ENCODE results near the gene PCDHA3. TPM values are rescaled to one million over a fixed set of nuclear protein-coding genes. Genes with fewer than 3 reads are reported as not detected.

Gene PCDHA3
- total RNA-seq (2022; extraction: Qiagen RNA extraction): 0.71 to 1.1 TPM (median 0.99 TPM) in 5 replicates

GRCh38 chr5:140800816-140801493 lies at the start of gene PCDHA3:
PCDHA3 (plus strand) TSS chr5:140801057.

DNA sequence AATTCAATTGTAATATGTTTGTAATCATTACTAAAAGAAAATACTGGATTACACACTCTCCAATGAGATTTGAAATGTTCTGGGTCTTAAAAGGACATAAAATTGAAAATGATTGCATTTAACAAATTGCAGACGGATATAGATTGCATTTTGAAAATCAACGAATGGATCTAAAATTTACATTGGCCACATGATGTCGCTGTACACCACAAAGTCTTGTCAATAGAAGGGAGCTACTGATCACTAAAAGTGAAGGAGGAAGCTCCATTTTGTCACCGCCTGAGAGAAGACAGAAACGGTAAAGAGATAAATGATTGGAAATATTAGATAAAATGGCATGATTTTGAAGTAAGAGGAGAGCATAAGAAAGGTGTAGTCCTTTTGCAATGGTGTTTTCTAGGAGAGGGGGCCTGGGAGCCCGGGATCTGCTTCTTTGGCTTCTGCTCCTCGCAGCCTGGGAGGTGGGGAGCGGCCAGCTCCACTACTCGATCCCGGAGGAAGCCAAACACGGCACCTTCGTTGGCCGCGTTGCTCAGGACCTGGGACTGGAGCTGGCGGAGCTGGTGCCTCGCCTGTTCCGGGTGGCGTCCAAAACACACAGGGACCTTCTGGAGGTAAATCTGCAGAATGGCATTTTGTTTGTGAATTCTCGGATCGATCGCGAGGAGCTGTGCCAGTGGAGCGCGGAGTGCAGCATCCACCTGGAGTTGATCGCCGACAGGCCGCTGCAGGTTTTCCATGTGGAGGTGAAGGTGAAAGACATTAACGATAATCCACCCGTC lies 14.8 kb upstream of the PCDHA3 start, which contains the start of gene PCDHA1:
Gene PCDHA1, plus strand, starts transcription at position 236 of the 782 bp plus-strand sequence.

GRCh38 chr5:140794595-140795258 lies 6.1 kb upstream of the PCDHA3 start, which contains the start of gene PCDHA2:
PCDHA2 (plus strand) TSS chr5:140794852.

GRCh38 chr5:140806834-140807775 lies 6.2 kb downstream of the PCDHA3 start, which contains the start of gene PCDHA4:
PCDHA4 (plus strand) TSS chr5:140807068.

GRCh38 chr5:140821375-140822280 lies 20.8 kb downstream of the PCDHA3 start, which contains the start of gene PCDHA5:
PCDHA5 (plus strand) TSS chr5:140821613.

GRCh38 chr5:140827704-140828361 lies 27.0 kb downstream of the PCDHA3 start, which contains the start of gene PCDHA6:
PCDHA6 (plus strand) TSS chr5:140827960; CDS start chr5:140828092, 132 bp downstream.

DNA sequence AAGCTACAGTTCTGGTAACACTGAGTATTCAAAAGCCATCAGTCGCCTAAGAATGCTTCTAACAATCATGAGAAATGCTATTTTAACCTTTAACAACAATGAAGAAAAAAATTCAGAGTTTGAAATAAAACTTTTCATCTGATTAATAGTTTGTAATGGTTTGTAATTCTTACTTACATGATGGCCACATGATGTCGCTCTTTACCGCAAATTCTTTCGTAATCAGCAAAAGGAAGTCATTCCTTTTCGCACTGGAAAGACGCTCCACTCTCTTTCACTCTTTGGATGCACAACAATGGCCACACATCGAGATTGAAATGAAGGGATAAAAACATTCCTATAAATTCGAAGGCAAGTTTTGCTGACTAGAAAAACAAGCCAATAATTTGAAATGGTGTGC lies 33.1 kb downstream of the PCDHA3 start, which contains the start of gene PCDHA7:
Gene PCDHA7, plus strand, starts transcription at position 277 of the 400 bp plus-strand sequence. Its CDS starts 115 bp downstream, at position 392.

GRCh38 chr5:140840978-140841962 lies 40.4 kb downstream of the PCDHA3 start, which contains the start of gene PCDHA8:
PCDHA8 (plus strand) TSS chr5:140841187; CDS start chr5:140841322, 135 bp downstream.

GRCh38 chr5:140848139-140849102 lies 47.6 kb downstream of the PCDHA3 start, which contains the start of gene PCDHA9:
PCDHA9 (plus strand) TSS chr5:140848382; CDS start chr5:140848496, 114 bp downstream.

Other genes with a start within 250 kb of the PCDHA3 start
- gene SRA1, start 243.6 kb upstream of the PCDHA3 start, total RNA-seq (2022; extraction: Qiagen RNA extraction): 38.4 to 48.2 TPM (median 43.4 TPM) in 5 replicates
- gene APBB3, start 236.5 kb upstream of the PCDHA3 start, total RNA-seq (2022; extraction: Qiagen RNA extraction): 3.9 to 7.5 TPM (median 6.1 TPM) in 5 replicates
- gene SLC35A4, start 236.2 kb upstream of the PCDHA3 start, total RNA-seq (2022; extraction: Qiagen RNA extraction): 74.1 to 79.0 TPM (median 75.3 TPM) in 5 replicates
- 3.4 to 4.7 TPM (median 4.3 TPM) in 5 replicates for gene CD14, start 167.9 kb upstream of the PCDHA3 start, total RNA-seq (2022; extraction: Qiagen RNA extraction)
- gene TMCO6, start 161.6 kb upstream of the PCDHA3 start, total RNA-seq (2022; extraction: Qiagen RNA extraction): 8.4 to 14.4 TPM (median 13.0 TPM) in 5 replicates
- gene NDUFA2, start 153.4 kb upstream of the PCDHA3 start, total RNA-seq (2022; extraction: Qiagen RNA extraction): 113 to 119 TPM (median 117 TPM) in 5 replicates
- gene IK, start 153.2 kb upstream of the PCDHA3 start, total RNA-seq (2022; extraction: Qiagen RNA extraction): 86.3 to 123 TPM (median 89.1 TPM) in 5 replicates
- gene WDR55, start 136.2 kb upstream of the PCDHA3 start, total RNA-seq (2022; extraction: Qiagen RNA extraction): 27.2 to 30.4 TPM (median 27.7 TPM) in 5 replicates
- 0.66 to 1.0 TPM (median 0.88 TPM) in 5 replicates for gene DND1, start 127.5 kb upstream of the PCDHA3 start, total RNA-seq (2022; extraction: Qiagen RNA extraction)
- gene HARS1, start 109.7 kb upstream of the PCDHA3 start, total RNA-seq (2022; extraction: Qiagen RNA extraction): 70.9 to 83.6 TPM (median 77.9 TPM) in 5 replicates
- gene HARS2, start 109.6 kb upstream of the PCDHA3 start, total RNA-seq (2022; extraction: Qiagen RNA extraction): 34.5 to 42.6 TPM (median 36.4 TPM) in 5 replicates
- gene ZMAT2, start 100.6 kb upstream of the PCDHA3 start, total RNA-seq (2022; extraction: Qiagen RNA extraction): 80.7 to 116 TPM (median 88.0 TPM) in 5 replicates
- gene PCDHA1, start 14.9 kb upstream of the PCDHA3 start, total RNA-seq (2022; extraction: Qiagen RNA extraction): 0.06 to 0.23 TPM (median 0.14 TPM) in 5 replicates
- gene PCDHA2, start 6.2 kb upstream of the PCDHA3 start, total RNA-seq (2022; extraction: Qiagen RNA extraction): 0.10 TPM in 1 of 5 replicates, not detected in the others
- 1.5 to 1.8 TPM (median 1.7 TPM) in 5 replicates for gene PCDHA4, start 6.0 kb downstream of the PCDHA3 start, total RNA-seq (2022; extraction: Qiagen RNA extraction)
- gene PCDHA5, start 20.6 kb downstream of the PCDHA3 start, total RNA-seq (2022; extraction: Qiagen RNA extraction): 0.64 to 0.87 TPM (median 0.77 TPM) in 5 replicates
- 0.06 to 0.08 TPM in 2 of 5 replicates, not detected in the others for gene PCDHA6, start 26.9 kb downstream of the PCDHA3 start, total RNA-seq (2022; extraction: Qiagen RNA extraction)
- gene PCDHA7, start 33.2 kb downstream of the PCDHA3 start, total RNA-seq (2022; extraction: Qiagen RNA extraction): 0.09 to 0.15 TPM (median 0.12 TPM) in 4 of 5 replicates, not detected in the other
- 0.05 to 0.07 TPM (median 0.06 TPM) in 4 of 5 replicates, not detected in the other for gene PCDHA8, start 40.1 kb downstream of the PCDHA3 start, total RNA-seq (2022; extraction: Qiagen RNA extraction)
- gene PCDHA9, start 47.3 kb downstream of the PCDHA3 start, total RNA-seq (2022; extraction: Qiagen RNA extraction): 0.02 TPM in 1 of 5 replicates, not detected in the others
- 0.01 to 0.06 TPM (median 0.03 TPM) in 4 of 5 replicates, not detected in the other for gene PCDHA10, start 54.8 kb downstream of the PCDHA3 start, total RNA-seq (2022; extraction: Qiagen RNA extraction)
- gene PCDHA11, start 67.9 kb downstream of the PCDHA3 start, total RNA-seq (2022; extraction: Qiagen RNA extraction): 0.04 to 0.08 TPM (median 0.06 TPM) in 4 of 5 replicates, not detected in the other
- 2.8 to 3.2 TPM (median 3.0 TPM) in 5 replicates for gene PCDHA12, start 74.3 kb downstream of the PCDHA3 start, total RNA-seq (2022; extraction: Qiagen RNA extraction)
- 0.05 to 0.06 TPM in 2 of 5 replicates, not detected in the others for gene PCDHA13, start 81.1 kb downstream of the PCDHA3 start, total RNA-seq (2022; extraction: Qiagen RNA extraction)
- 1.6 to 2.3 TPM (median 2.0 TPM) in 5 replicates for gene PCDHAC1, start 125.2 kb downstream of the PCDHA3 start, total RNA-seq (2022; extraction: Qiagen RNA extraction)
- 3.5 to 4.8 TPM (median 3.9 TPM) in 5 replicates for gene PCDHAC2, start 165.4 kb downstream of the PCDHA3 start, total RNA-seq (2022; extraction: Qiagen RNA extraction)

All from A549 treated with Mapracorat at 1 μM for 4 hours (cell line).